Caco-2 (cell line): ENCODE data around the gene SHE. TPM values are rescaled to one million over a fixed set of nuclear protein-coding genes. Genes with fewer than 3 reads are reported as not detected.
A peak's percentile ranks its signal among the peaks of the same experiment; 100 is the strongest.

Source experiments
- BruUV-seq: library from RNA; stranded (reverse); fragments of 400-500 nt; replicated peaks from 2 replicates; lab custom pipeline; 2021; lab: Mats Ljungman, UMichigan
- CTCF ChIA-PET: fragments of 300-600 bp; sonication (Branson Sonifier 250); formaldehyde crosslinking; loops from one replicate; lab custom pipeline; 2022; ENCODE audit warnings: antibody characterized with exemption; lab: Charles Lee
- POLR2A ChIA-PET: fragments of 300-600 bp; sonication (Branson Sonifier 250); formaldehyde crosslinking; loops from one replicate; lab custom pipeline; 2022; ENCODE audit warnings: antibody characterized with exemption; lab: Charles Lee
- DNase-seq, 2 experiments: peaks; one replicate each; pipeline versions ENCODE4 v3.0.0 to v3.0.0-alpha.2; 2020 to 2022
- H3K27me3 ChIP-seq: replicated peaks from 2 replicates; pipeline ENCODE4 v1.6.0; 2011; ENCODE audit warnings: low read length; ENCODE audit not compliant: control insufficient read depth, insufficient read depth
- H3K36me3 ChIP-seq: 2 replicates; pipeline ENCODE4 v1.5.1; 2011; ENCODE audit warnings: low read length; ENCODE audit not compliant: control insufficient read depth, insufficient read depth
- H3K4me1 ChIP-seq: fragments of 250-450 bp; sonication (Bioruptor Pico); 2 replicates; pipeline ENCODE4 v1.5.1; 2020; ENCODE audit warnings: mild to moderate bottlenecking
- H3K4me3 ChIP-seq: 2 replicates; pipeline ENCODE4 v1.5.1; 2011; ENCODE audit warnings: low read depth, mild to moderate bottlenecking, control low read depth, low read length
- H3K9me3 ChIP-seq: fragments of 250-450 bp; sonication (Bioruptor Pico); 2 replicates; pipeline ENCODE4 v1.5.1; 2020; ENCODE audit warnings: mild to moderate bottlenecking, moderate library complexity
- H3K27ac Mint-ChIP-seq: one replicate; pipeline ENCODE4 v1.8.0; 2022; ENCODE audit warnings: mixed read lengths; ENCODE audit not compliant: unreplicated experiment
- H3K27me3 Mint-ChIP-seq: one replicate; pipeline ENCODE4 v1.8.0; 2022; ENCODE audit warnings: mixed read lengths; ENCODE audit not compliant: insufficient read depth, unreplicated experiment
- H3K36me3 Mint-ChIP-seq: one replicate; pipeline ENCODE4 v1.8.0; 2022; ENCODE audit warnings: mild to moderate bottlenecking, mixed read lengths; ENCODE audit not compliant: insufficient read depth, unreplicated experiment
- H3K4me1 Mint-ChIP-seq: one replicate; pipeline ENCODE4 v1.8.0; 2022; ENCODE audit warnings: low read depth, mixed read lengths; ENCODE audit not compliant: unreplicated experiment
- H3K4me3 Mint-ChIP-seq: one replicate; pipeline ENCODE4 v1.8.0; 2022; ENCODE audit warnings: mild to moderate bottlenecking, moderate library complexity, mixed read lengths; ENCODE audit not compliant: unreplicated experiment
- H3K9me3 Mint-ChIP-seq: one replicate; pipeline ENCODE4 v1.8.0; 2022; ENCODE audit warnings: mixed read lengths; ENCODE audit not compliant: unreplicated experiment
- intact Hi-C: fragments of 100-400 bp; cut with micrococcal nuclease; formaldehyde crosslinking; loops from one replicate; pipeline ENCODE4 v1.10.0; 2022; ENCODE audit not compliant: unreplicated experiment
- total RNA-seq: library from RNA; stranded (reverse); gene quantifications from 2 replicates; pipeline ENCODE4 v1.2.3, GENCODE V29; 2022
- TF ChIP-seq, protein P1 (sequence below), 2 experiments: fragments of 200-600 bp in 1 of 2; IDR thresholded peaks; 1 replicate in 1 of 2; 2 replicates in 1 of 2; pipeline versions ENCODE4 v1.5.1 to v1.8.0; 2011 to 2022; ENCODE audit warnings: antibody characterized with exemption in 1 of 2, control low read depth in 1 of 2, inconsistent platforms in 1 of 2, low read depth in 1 of 2, low read length in 1 of 2, mild to moderate bottlenecking in 1 of 2, moderate library complexity in 1 of 2; ENCODE audit not compliant: insufficient read depth in 1 of 2, severe bottlenecking in 1 of 2, unreplicated experiment in 1 of 2

The SHE gene
- total RNA-seq, 1 experiment from 2014 or later: not detected

DNA sequence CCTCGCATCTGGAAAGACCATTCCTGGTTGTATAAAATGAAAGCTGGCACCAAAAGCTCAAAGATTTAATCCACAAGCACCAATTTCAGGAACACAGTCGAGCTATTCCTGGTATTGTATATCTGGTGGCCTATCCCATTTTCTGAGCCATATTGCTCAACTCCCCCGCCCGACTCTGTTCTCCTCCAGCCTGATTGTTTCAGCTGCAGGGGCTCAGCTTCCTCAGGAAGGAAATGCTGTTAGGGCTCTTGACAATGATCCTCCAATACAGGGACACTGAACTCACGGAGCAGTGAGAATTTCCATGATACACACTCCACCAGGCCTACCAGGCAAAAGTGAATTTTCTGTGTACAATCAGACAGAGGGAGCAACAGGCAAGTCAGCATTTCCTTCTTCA is 17.1 kb downstream of the SHE start:
- DNase-seq: no peak
- H3K4me1 ChIP-seq: no peaks in the 10 kb centered on the region
- peaks cover 5% of the 10 kb centered on the region for H3K27me3 Mint-ChIP-seq
- no peaks in the 10 kb centered on the region for H3K9me3 Mint-ChIP-seq
- H3K9me3 ChIP-seq: no peaks in the 10 kb centered on the region
- TF ChIP-seq, protein P1, sequence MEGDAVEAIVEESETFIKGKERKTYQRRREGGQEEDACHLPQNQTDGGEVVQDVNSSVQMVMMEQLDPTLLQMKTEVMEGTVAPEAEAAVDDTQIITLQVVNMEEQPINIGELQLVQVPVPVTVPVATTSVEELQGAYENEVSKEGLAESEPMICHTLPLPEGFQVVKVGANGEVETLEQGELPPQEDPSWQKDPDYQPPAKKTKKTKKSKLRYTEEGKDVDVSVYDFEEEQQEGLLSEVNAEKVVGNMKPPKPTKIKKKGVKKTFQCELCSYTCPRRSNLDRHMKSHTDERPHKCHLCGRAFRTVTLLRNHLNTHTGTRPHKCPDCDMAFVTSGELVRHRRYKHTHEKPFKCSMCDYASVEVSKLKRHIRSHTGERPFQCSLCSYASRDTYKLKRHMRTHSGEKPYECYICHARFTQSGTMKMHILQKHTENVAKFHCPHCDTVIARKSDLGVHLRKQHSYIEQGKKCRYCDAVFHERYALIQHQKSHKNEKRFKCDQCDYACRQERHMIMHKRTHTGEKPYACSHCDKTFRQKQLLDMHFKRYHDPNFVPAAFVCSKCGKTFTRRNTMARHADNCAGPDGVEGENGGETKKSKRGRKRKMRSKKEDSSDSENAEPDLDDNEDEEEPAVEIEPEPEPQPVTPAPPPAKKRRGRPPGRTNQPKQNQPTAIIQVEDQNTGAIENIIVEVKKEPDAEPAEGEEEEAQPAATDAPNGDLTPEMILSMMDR (IDR thresholded peaks at IDR 0.05; ENCODE audit: insufficient read depth in 1 of 2, low read depth in 1 of 2, low read length in 1 of 2, severe bottlenecking in 1 of 2, unreplicated experiment in 1 of 2): no peak
- H3K36me3 ChIP-seq: no peaks in the 10 kb centered on the region
- ChIA-PET CTCF (interaction anchor here (0.6 kb wide), 1 partner anchor 177 kb away, joined by 3 read pairs; no protein-coding TSS in a partner anchor), POLR2A (no interaction called here)
- BruUV-seq: no TSS peak
- H3K4me3 Mint-ChIP-seq: no peak overlapping the region
- no peaks in the 10 kb centered on the region for H3K4me1 Mint-ChIP-seq
- H3K4me3 ChIP-seq: no peak overlapping the region
- H3K27me3 ChIP-seq: no peaks in the 10 kb centered on the region; the same call in 1 of the 2 replicates
- H3K27ac Mint-ChIP-seq: no peak overlapping the region
- no peaks in the 10 kb centered on the region for H3K36me3 Mint-ChIP-seq
- intact Hi-C loops: loop anchor here (10.0 kb wide), 2 partner anchors 260 to 390 kb away; partner anchors contain the start of gene KCNN3

GRCh38 chr1:154483941-154484803 is 18.0 kb downstream of the SHE start:
- no peaks in the 10 kb centered on the region for H3K9me3 ChIP-seq
- no TSS peak for BruUV-seq
- Mint-ChIP-seq H3K27me3 (peaks cover 5% of the 10 kb centered on the region), H3K27ac (no peak overlapping the region), H3K36me3 (no peaks in the 10 kb centered on the region), H3K4me1 (no peaks in the 10 kb centered on the region), H3K9me3 (no peaks in the 10 kb centered on the region), H3K4me3 (no peak overlapping the region)
- no peaks in the 10 kb centered on the region; the same call in 1 of the 2 replicates for H3K27me3 ChIP-seq
- intact Hi-C loops: loop anchor here (1.0 to 10.0 kb wide), 3 partner anchors 62 to 391 kb away; partner anchors contain the start of gene KCNN3
- ChIA-PET CTCF (interaction anchor here (0.6 kb wide), 1 partner anchor 178 kb away, joined by 3 read pairs; no protein-coding TSS in a partner anchor), POLR2A (no interaction called here)
- TF ChIP-seq, protein P1 (IDR thresholded peaks at IDR 0.05; ENCODE audit: insufficient read depth in 1 of 2, low read depth in 1 of 2, low read length in 1 of 2, severe bottlenecking in 1 of 2, unreplicated experiment in 1 of 2): no peak
- no peak overlapping the region for H3K4me3 ChIP-seq
- H3K36me3 ChIP-seq: no peaks in the 10 kb centered on the region
- H3K4me1 ChIP-seq: no peaks in the 10 kb centered on the region
- DNase-seq: peak in 1 of 2 experiments; percentile 14

DNA sequence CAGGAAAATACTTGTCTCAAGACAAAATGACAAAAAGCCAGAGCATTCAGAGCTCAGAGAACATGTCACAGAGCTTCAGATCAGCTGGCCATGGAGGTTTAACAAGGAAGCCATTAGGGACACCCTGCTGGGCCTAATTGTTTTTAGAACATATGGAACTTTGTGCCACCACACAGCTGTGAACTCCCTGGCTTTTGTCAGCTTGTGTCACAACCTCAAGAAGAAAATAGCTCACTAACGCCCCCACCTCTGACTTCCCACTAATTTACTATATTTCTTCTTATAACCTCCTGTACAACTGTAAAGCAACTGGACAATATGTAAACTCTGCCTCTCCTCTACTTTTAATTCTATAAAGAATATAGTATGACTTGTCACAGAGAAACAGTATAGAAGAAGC is 21.2 kb downstream of the SHE start:
- H3K27me3 ChIP-seq: no peaks in the 10 kb centered on the region
- H3K36me3 ChIP-seq: no peaks in the 10 kb centered on the region
- H3K9me3 ChIP-seq: no peaks in the 10 kb centered on the region
- no peaks in the 10 kb centered on the region for H3K36me3 Mint-ChIP-seq
- BruUV-seq: no TSS peak
- no peak for DNase-seq
- no peak overlapping the region for H3K4me3 Mint-ChIP-seq
- POLR2A ChIA-PET: no interaction called here
- no peak overlapping the region for H3K4me3 ChIP-seq
- CTCF ChIA-PET: interaction anchor here (0.5 to 3.3 kb wide), 6 partner anchors 12 to 87 kb away, joined by 3 to 44 read pairs (median 5); partner anchors contain the start of gene CHRNB2
- H3K4me1 Mint-ChIP-seq: no peaks in the 10 kb centered on the region
- H3K4me1 ChIP-seq: no peaks in the 10 kb centered on the region
- TF ChIP-seq, protein P1 (IDR thresholded peaks at IDR 0.05; ENCODE audit: insufficient read depth in 1 of 2, low read depth in 1 of 2, low read length in 1 of 2, severe bottlenecking in 1 of 2, unreplicated experiment in 1 of 2): no peak
- intact Hi-C loops: loop anchor here (2.0 to 10.0 kb wide), 3 partner anchors 188 to 394 kb away; partner anchors contain the start of gene KCNN3
- no peak overlapping the region for H3K27ac Mint-ChIP-seq
- no peaks in the 10 kb centered on the region for H3K27me3 Mint-ChIP-seq
- no peaks in the 10 kb centered on the region for H3K9me3 Mint-ChIP-seq
